Pancreas (tissue), 10 donors: ENCODE data around the gene CTNNA2. TPM values are rescaled to one million over a fixed set of nuclear protein-coding genes. Genes with fewer than 3 reads are reported as not detected.
"Not testable (repeated sequence)": the region's sequence is repeated elsewhere in the genome, so short reads cannot be mapped to it uniquely, and the experiment has no call there.

Experiments used
- ATAC-seq, 4 donors: fragments of 200-7000 bp; cut with Tn5 transposase; one replicate each; pipeline versions ENCODE4 v1.8.0 to v1.9.1; 2020; ENCODE audit warnings: mild to moderate bottlenecking in 4 of 4, moderate library complexity in 4 of 4
- DNase-seq, 6 donors: peaks; one replicate each; pipeline ENCODE4 v3.0.0-alpha.2; 2020
- FAIRE-seq: peaks from 2 replicates; lab custom pipeline; 2012; peaks lifted over from hg19 to GRCh38; lab: Jason Lieb, UNC
- H3K27ac ChIP-seq, 4 donors: fragments of 200-600 bp; sonication (generic); 1 replicate in 3 of 4; 2 replicates in 1 of 4; pipeline versions ENCODE4 v1.5.0 to v1.8.0; 2020
- H3K27me3 ChIP-seq, 4 donors: fragments of 200-600 bp; one replicate each; pipeline ENCODE4 v1.8.0; 2021
- H3K36me3 ChIP-seq, 3 donors: fragments of 200-600 bp; sonication (generic) in 1 of 3; one replicate each; pipeline versions ENCODE4 v1.5.0 to v1.8.0; 2020 to 2021
- H3K4me1 ChIP-seq, 3 donors: fragments of 200-600 bp; one replicate each; pipeline ENCODE4 v1.8.0; 2021
- H3K4me3 ChIP-seq, 4 donors: fragments of 200-600 bp; sonication (generic) in 2 of 4; one replicate each; pipeline versions ENCODE4 v1.5.0 to v1.8.0; 2020 to 2021
- H3K9me3 ChIP-seq, 4 donors: fragments of 200-600 bp; one replicate each; pipeline ENCODE4 v1.8.0; 2021
- CTCF ChIP-seq, 4 donors: fragments of 200-600 bp; sonication (generic) in 3 of 4; IDR thresholded peaks; one replicate each; pipeline versions ENCODE4 v1.5.0 to v1.8.0; 2021; ENCODE audit warnings: antibody characterized with exemption in 4 of 4
- WGBS, 2 donors: extraction: QIAGEN DNeasy Blood & Tissue Kit; methylation state at CpG; one replicate each; pipeline ENCODE4 v1.1.7; 2013; 5-methylcytosine and 5-hydroxymethylcytosine counted together
- intact Hi-C, 3 donors: fragments of 100-400 bp; cut with DNase I; formaldehyde crosslinking; loops; one replicate each; pipeline versions ENCODE4 v1.11.1 to v1.14.2; 2022
- polyA plus RNA-seq, 2 donors: library from polyadenylated mRNA; stranded (reverse); fragments of 200-250 nt; gene quantifications; one replicate each; pipeline ENCODE4 v1.2.3, GENCODE V29; 2013
- total RNA-seq, 6 donors: library from RNA; stranded (reverse); fragmentation: NEBNext Ultra II Directional in 4 of 6; extraction: Animal tissue kit (Norgen Biotek cat#: 25700) in 4 of 6; gene quantifications; one replicate each; pipeline versions ENCODE4 v1.2.1 to v1.2.4, GENCODE V29; 2021 to 2023
- donor health status: healthy with polysubstance abuse.
- donor health status: DM: no; HTN: no; CAD: no; lungs with moderate emphysema.
- donor health status: DM: no; HTN: no; CAD: no.
- donor health status: control.
- donor health status: control.
- donor health status: Bipolar disorder and iron deficiency.
- donor health status: DM: yes; HTN: yes; CAD: no.
- donor health status: DM: no; HTN: no; CAD: no.
- donor health status: DM: no; HTN: no; CAD: no.
- donor health status: DM: yes; HTN: yes; CAD: no.

The CTNNA2 gene
- total and polyA plus RNA-seq, 8 donors: 0.25 to 12.1 (median 2.1) TPM

- intact Hi-C loops: no loop called here
- ATAC-seq (no peak), FAIRE-seq (no peak), DNase-seq (no peak)
- no peak overlapping the region for H3K27ac ChIP-seq
- no peak for TF ChIP-seq CTCF (IDR thresholded peaks at IDR 0.05)
- no peaks in the 10 kb centered on the region for H3K9me3 ChIP-seq
- H3K4me1 ChIP-seq: no peaks in the 10 kb centered on the region
- no peak overlapping the region for H3K4me3 ChIP-seq
- H3K36me3 ChIP-seq: no peaks in the 10 kb centered on the region
- peaks cover 0 to 4% (median 0%) of the 10 kb centered on the region in 4 donors for H3K27me3 ChIP-seq
Observed at GRCh38 chr2:80199504-80199903, 686.7 kb downstream of the CTNNA2 start.

GRCh38 chr2:80203929-80204328 is 691.1 kb downstream of the CTNNA2 start:
- 72 to 78% methylated on average over 4 of the region's 4 CpGs for WGBS, 2 donors
- H3K36me3 ChIP-seq, H3K27ac ChIP-seq, H3K4me3 ChIP-seq, ATAC-seq, FAIRE-seq, intact Hi-C loops, DNase-seq, H3K27me3 ChIP-seq, H3K4me1 ChIP-seq, H3K9me3 ChIP-seq: not testable (repeated sequence)

- H3K4me1 ChIP-seq: no peaks in the 10 kb centered on the region
- no peaks in the 10 kb centered on the region for H3K9me3 ChIP-seq
- no peak overlapping the region for H3K4me3 ChIP-seq
- WGBS, 2 donors: 50 to 56% methylated on average over 2 of the region's 2 CpGs
- ATAC-seq (no peak), FAIRE-seq (no peak), DNase-seq (no peak)
- H3K27ac ChIP-seq: no peak overlapping the region
- TF ChIP-seq CTCF (IDR thresholded peaks at IDR 0.05): no peak
- H3K27me3 ChIP-seq: no peaks in the 10 kb centered on the region
- H3K36me3 ChIP-seq: no peaks in the 10 kb centered on the region
- intact Hi-C loops: no loop called here
Observed at GRCh38 chr2:80205498-80205897, 692.6 kb downstream of the CTNNA2 start.

GRCh38 chr2:80209458-80209857 is 696.6 kb downstream of the CTNNA2 start:
- TF ChIP-seq CTCF (IDR thresholded peaks at IDR 0.05): no peak
- intact Hi-C loops: no loop called here
- no peak overlapping the region for H3K27ac ChIP-seq
- DNase-seq: no peak
- no peaks in the 10 kb centered on the region for H3K27me3 ChIP-seq
- no peak for FAIRE-seq
- 83 to 88% methylated on average over 5 of the region's 5 CpGs for WGBS, 2 donors
- H3K4me1 ChIP-seq: no peaks in the 10 kb centered on the region
- ATAC-seq: no peak
- H3K4me3 ChIP-seq: no peak overlapping the region
- no peaks in the 10 kb centered on the region for H3K9me3 ChIP-seq
- H3K36me3 ChIP-seq: no peaks in the 10 kb centered on the region

- Histone ChIP-seq H3K9me3 (no peaks in the 10 kb centered on the region), H3K27me3 (no peaks in the 10 kb centered on the region), H3K36me3 (no peaks in the 10 kb centered on the region), H3K4me3 (no peak overlapping the region), H3K4me1 (no peaks in the 10 kb centered on the region), H3K27ac (no peak overlapping the region)
- no peak for TF ChIP-seq CTCF (IDR thresholded peaks at IDR 0.05)
- DNase-seq: no peak
- FAIRE-seq: no peak
- no peak for ATAC-seq
- intact Hi-C loops: no loop called here
Observed at GRCh38 chr2:80217446-80217845, 704.6 kb downstream of the CTNNA2 start.

- WGBS, 2 donors: 51 to 56% methylated on average over 2 of the region's 2 CpGs
- intact Hi-C loops: no loop called here
- FAIRE-seq: no peak
Observed at GRCh38 chr2:80222644-80223043, 709.8 kb downstream of the CTNNA2 start.

More at GRCh38 chr2:80222644-80223043, 709.8 kb downstream of the CTNNA2 start:
- Histone ChIP-seq H3K27me3 (no peaks in the 10 kb centered on the region), H3K4me3 (no peak overlapping the region), H3K4me1 (no peaks in the 10 kb centered on the region), H3K9me3 (no peaks in the 10 kb centered on the region), H3K36me3 (no peaks in the 10 kb centered on the region), H3K27ac (no peak overlapping the region)
- no peak for DNase-seq
- no peak for ATAC-seq
- TF ChIP-seq CTCF (IDR thresholded peaks at IDR 0.05): no peak
